NCI-H510A (cell line): Measurements from ENCODE around the gene CETN2.
"Not testable (repeated sequence)": the region's sequence is repeated elsewhere in the genome, so short reads cannot be mapped to it uniquely, and the experiment has no call there.

Experiments
- DNase-seq: peaks from one replicate; lab custom pipeline; 2025; lab: John Stamatoyannopoulos, UW

The CETN2 gene

DNA sequence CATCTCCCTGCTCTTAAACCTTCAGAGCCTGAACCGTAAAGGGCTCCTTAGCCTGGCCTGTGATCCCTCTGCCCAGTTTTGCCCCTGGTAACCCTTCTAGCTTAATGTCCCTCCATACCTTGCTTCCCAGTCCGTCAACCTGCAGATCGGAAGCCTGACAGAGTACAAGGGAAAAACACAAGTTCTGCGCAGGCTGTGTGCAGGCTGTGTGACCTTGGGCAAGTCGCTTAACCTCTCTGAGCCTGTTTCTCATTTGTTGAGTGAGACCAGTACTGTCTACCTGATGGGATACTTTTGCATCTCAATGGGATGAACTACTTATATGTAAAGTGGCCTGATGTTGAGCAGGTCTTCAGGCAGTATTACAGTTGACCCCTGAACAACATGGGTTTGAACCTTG, 2.0 kb upstream of the CETN2 start:
- no peak for DNase-seq

DNA sequence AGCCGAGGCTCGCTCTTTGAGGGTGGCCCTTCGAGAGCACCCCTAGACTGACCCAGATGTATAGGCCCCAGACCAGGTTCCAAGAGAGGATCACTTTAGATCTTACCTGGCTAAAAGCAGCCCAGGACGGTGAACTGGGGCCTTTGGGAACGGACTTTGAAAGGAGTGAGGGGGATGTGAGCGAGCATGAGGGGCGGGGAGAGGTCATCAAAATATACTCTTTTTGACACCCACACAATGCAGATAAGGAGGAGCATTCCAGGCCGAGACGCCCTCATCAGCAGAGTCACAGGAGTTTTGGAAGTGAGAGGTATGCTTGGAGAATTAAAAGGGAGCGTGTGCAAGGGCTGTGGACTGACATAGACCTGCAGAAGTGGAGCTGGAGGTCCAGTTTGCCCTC, 834 bp upstream of the CETN2 start:
- no peak for DNase-seq

DNA sequence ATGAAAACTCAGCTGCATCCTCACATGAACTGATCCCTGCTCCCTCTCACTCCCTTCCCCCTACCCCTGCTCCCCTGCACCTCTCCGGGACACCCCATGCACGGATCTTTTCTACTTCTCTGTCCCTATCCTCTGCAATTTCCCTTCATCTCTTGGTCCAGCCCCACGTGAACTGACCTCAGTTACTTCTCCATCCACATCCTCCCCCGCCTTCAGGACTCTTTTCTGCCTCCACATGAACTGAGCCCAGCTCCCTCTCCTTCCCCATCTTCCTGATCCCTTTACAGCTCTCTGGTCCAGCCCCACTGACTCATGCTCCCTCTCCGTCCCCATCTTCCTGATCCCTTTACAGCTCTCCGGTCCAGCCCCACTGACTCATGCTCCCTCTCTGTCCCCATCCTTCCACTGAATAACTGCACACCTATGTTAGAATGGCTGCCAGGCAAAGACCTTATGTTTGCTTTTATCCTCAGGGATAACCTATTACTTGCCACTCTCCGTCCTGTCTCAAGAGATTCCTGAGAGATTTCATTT, 5.6 kb downstream of the CETN2 start:
- DNase-seq, result no peak

DNA sequence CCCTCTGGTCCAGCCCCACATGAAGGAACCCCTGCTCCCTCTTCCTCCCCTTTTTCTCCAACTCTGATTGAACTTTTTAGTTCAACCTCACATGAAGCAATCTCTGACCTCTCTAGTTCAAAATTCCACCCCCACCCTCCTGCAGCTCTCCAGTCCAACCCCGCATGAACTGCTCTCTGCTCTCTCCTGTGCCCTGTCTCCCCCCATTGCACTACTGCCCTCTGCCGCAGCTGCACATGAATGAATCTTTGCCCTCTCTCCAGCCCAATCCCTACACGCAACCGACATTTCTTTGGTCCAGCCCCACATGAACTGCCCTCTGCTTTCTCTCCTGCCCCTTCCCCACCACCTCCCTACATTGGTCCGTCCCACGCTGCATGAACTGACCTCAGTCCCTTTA, 6.9 kb downstream of the CETN2 start:
- no peak for DNase-seq

DNA sequence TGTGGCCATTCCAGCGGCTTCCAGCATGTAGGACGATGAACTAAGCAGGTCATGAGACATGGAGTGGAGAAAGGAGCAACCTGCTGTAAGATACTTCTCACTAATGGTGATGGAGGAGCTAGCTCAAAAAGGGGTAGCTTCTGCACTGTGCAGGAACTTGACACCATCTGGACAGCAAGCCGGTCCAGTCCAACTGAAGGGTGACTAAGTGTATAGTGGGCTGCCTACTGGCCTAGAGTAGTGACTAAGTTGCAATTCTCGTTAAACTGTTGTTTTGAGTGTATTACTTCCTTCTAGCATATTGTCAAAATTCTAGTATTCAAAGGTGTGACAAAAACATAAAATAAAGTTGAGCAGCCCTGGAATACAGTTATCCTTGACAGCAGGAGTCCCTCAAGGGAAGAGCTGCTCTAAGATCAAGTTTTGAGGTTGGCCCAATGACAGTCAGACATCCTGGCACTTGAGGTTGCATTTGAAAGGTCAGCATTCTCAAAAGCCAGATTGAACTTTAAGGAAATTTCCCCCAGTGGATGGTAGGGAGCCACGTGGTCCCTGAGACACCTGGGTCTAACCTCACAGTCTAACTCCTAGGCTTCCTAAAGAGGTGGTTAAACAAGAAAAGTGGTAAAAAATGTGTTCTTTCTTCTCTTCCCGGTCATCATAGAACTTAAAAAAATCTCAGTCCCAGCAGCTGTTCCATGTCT, 8.0 kb downstream of the CETN2 start:
- DNase-seq, result no peak

DNA sequence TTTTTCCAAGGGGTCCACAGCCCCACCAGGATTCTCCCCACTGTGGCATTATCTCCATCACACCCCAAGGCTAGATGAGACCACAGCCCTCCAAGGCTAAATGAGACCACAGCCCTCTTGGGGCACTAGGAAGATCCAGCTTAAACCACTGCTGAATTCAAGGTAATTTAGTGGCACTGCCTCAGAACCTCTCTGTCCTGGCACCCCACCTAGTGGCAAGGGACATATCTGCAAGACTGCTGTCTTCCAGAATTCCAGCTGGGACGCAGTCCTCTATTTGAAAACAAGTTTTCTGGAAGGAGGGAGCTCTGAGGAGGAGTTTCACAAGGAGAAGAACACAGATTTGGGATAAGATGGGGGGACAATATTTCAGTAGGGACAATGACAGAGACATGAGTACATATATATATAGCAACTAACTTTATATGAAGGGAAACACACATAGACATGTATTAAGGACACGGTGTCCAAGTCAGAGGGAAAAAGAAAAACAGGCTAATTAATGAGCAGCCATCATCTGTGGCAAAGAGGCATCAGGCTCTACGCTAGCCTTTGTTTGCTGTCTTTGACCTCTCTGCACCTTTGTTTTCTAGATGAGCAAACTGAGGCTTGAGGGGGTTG, 9.3 kb downstream of the CETN2 start:
- peak; percentile 0 for DNase-seq

DNA sequence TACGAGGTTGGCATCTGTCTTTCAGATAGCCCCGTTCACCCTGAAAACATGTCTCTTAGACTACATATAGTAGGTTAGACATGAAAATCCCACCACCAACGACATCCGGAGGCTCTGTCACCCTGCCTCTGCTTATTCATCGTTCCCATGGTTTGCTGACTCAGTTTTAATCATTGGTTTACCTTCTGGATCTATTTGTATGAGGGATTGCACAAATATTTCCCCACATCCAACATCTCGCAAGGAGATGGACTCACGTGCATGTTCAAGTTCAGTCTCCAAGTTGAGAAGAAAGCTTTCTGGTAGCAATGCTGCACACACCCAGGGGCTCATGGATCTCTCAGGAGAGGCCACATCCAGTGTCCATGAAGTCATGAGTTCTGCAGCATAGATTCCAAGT, 10.8 kb downstream of the CETN2 start:
- DNase-seq, result no peak

DNA sequence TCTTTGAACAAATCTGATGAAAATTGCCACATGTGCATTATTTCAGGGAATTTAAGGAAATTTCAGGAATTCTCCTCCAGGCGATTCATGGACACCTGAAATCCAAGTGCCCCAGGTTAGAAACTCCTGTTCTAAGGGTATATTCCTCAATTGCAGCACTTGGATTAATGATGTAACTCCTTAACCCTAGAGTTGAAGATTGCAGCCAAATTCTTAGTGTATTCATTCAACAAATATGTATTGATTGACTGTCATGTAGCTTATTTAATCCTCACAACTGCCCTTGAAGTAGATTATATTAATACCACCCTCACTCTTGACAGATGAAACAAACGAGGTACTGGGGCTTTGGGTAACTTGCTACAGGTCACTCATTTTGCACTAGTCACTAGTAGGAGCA, 11.3 kb downstream of the CETN2 start:
- no peak for DNase-seq

DNA sequence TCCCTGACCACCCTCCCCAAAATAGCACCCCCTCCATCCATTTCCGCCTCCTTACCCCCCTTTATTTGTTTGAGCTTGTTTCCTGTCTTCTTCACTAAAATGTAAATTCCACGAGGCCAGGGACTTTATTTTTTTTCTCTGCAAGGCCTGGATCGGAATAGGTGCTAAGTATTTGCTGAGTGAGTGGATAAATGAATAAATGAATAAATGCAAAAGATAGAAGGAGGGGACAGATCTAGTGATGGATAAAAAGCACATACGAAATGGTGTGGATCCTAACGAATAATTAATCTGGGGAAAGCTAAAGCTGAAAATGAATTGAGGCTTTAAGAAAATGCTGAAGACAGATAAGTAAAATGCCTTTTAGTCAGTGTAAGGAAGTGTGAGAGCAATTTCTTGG, 12.2 kb downstream of the CETN2 start:
- no peak for DNase-seq

DNA sequence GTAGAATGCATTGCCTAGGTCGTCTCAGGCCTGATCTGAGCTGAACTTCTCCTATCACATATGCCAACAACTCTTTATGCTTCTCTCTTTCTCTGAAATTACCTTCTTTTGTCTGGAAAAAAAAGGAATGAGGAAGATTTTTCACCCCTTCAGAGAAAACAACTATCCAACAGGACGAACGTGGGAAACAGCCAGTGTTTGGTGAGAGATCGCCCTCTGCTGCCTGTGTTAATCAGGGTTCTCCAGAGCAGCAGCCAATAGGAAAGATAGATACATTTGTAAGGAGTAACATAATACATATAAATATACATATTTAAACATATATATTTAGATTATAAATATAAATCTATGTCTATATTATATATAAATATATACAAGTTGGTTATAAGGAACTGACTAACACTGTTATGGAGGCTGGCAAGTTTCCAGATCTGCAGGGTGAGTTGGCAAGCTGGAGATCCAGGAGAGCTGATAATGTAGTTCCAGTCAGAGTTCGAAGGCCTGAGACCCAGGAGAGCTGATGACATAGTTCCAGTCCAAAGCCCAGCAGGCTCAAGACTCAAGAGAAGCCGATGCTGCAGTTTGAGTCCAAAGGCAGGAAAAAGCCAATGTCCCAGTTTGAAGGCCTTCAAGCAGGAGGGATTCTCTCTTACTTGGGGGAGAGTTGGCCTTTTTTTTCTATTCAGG, 13.3 kb downstream of the CETN2 start:
- no peak for DNase-seq

DNA sequence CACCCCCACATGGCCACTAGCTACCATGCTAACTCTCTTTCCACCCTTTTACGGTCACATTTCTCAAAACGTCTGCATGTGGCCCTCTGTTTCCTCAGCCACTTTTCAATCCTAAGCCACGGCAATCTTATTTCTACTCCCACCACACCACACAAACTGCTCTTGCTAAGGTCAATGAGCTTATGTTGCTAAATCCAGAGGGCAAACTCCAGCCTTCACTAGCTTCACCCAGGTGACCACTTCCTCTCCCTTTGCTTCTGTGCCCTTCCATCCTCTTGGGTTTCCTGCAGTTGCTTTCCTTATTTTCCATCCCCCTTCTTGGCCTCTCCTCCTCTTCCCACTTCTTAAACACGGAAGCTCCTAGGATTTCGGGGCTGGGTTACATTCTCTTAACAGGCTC, 16.5 kb downstream of the CETN2 start:
- DNase-seq, result no peak

DNA sequence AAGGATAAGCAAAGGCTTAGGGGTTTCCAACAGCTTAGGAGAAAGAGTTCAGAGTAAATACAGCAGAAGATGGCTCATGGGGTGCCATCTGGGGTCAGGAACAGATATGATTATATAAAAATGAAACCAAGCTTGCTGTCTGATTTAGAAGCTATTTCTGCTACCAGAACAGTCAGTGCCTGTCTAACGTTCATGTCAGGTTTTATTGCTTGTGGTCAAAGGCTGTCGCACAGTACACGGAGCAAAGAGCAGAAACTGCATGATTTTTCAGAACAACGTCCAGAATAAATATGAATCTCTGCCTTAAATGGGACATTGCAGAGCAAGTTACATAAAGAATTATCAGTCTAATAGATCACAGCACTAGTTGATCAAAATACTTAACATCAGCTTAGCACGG, 17.4 kb downstream of the CETN2 start:
- DNase-seq, result no peak

DNA sequence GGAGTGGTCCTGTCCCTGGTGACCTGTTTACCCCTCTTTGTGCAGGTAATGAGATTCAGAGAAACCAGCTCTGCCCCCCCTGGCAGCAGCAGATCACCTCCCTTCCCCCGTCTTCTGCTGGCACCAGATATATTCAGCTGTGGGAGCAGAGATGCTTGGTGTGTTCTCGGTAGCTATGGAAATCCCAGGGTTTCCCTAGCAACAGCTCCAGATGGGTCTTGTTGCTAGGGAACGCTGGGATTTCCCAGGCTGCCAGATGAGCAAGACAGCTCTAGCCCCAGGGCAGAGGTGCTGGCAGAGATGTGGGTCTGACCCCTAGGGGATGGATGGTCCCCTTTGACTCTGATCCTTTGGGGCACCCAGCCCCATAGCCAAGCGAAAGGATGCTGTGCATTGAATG, 20.2 kb downstream of the CETN2 start:
- DNase-seq, result no peak

DNA sequence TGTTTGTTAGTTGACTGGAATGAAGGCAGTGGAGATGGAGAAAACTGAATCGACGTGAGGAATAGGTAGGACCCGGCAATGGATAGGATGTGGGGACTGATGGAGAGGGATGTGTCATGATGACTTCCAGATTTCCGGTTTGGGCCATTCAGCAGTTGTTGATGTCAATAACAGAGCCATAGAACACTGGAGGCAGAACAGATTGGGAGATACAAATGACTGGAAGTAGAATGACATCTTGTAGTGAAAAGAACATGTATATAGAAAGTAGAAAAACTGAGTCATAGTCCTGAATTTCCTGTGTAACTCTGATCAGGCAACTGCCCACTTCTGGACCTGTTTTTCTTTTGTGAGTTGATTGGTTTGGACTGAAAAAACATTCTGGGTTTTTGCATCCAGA, 24.5 kb downstream of the CETN2 start:
- no peak for DNase-seq

DNA sequence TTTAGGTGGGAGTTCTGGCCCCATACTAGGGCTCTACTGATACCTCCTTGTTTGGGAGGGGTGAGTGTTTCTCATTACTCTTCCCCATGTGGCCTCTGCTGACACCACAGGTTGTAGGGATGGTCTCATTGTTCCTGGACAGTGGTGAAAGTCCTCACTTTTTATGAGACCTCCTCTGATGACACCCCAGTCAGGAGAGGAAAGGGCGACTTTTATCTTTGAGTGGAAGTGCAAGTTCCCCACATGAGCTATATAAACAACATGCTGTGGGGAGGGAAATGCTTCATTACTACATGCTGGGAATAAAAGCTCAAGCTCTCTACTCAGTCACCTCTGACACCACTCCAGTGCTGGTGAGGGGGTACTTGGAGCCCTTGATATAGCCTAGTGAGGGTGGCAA, 31.6 kb downstream of the CETN2 start:
- no peak for DNase-seq

DNA sequence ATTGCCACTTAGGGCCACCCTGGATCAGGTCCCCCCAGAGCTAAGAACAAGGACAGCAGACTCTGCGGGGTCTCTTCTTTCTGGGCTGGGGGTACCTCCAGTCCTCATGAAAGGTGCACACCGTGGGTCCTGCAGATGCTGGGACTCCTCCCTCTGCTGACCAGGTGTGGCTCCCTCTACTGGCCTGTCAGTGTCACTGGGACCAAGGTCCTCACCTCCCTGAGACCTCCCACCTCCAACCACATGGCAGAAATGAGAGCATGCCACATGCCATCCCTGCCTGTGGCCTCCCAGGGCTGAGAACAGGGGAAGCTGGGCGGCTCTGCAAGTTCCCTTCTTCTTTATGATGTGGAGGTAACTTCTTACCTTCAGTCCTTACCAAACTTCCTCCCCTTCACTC, 43.5 kb downstream of the CETN2 start:
- not testable (repeated sequence) for DNase-seq
